Activated CD4-positive, alpha-beta T cell treated with anti-CD3 and anti-CD28 coated beads for 1 hour (primary cell): ENCODE data around the gene VCX.
"Not testable (repeated sequence)": the region's sequence is repeated elsewhere in the genome, so short reads cannot be mapped to it uniquely, and the experiment has no call there.

Source experiments
- DNase-seq: peaks from one replicate; pipeline ENCODE4 v3.0.0-alpha.2; 2020

Gene VCX

DNA sequence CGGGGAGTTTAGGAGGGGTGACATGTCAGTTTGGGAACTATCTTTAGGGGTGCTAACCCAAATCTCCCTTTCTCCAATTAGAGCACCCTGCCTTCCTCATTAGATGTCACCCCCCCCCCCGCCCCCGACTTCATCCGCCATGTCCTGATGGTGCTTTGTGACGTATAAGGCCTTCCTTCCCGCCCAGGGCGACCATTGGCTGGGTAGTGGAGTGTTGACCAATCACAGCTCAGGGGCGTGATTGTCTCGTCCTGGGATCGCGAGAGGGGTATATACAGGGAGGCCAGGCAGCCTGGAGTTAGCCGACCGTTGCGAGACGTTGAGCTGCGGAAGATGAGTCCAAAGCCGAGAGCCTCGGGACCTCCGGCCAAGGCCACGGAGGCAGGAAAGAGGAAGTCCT lies at the start of gene VCX:
Gene VCX, plus strand, starts transcription at position 301 of the 400 bp plus-strand sequence. Its CDS starts 33 bp downstream, at position 334.
- DNase-seq = not testable (repeated sequence)

DNA sequence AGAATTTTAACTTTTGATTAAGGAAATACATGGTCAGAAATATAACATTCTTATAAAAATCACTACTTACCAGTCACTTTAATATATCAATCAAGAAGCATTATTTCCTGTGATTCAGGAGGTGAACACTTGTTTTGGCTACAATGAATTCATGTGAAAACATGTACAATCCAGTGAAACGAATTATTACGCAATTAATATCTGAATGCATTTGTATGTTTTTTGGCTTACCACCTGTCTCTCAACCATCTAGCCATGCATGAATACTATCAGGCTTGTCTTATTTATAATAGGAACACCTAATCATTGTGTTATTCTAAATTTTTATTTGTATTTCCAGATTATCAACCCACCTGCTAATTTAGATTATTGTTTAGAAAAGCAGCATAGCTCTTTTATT lies 44.6 kb upstream of the VCX start:
- DNase-seq = no peak

DNA sequence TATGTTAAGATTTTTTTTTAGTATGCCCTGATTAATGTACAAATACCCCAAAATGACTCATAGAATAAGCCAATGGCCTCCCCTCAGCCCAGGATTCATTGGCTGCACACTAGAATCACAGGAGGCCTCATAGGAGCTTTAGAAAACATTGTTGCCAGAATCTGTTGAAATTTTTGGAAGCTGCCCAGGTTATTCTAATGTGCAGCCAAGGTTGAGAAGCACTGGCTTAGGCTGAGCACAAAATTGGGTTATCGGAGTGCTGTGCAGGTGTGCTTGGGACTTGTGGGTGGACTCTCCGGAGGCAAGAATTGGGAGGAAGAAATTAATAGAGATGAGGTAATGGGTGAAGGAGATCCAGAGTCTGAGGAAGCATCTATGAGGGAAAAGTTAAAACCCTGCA lies 41.3 kb upstream of the VCX start:
- DNase-seq = no peak

DNA sequence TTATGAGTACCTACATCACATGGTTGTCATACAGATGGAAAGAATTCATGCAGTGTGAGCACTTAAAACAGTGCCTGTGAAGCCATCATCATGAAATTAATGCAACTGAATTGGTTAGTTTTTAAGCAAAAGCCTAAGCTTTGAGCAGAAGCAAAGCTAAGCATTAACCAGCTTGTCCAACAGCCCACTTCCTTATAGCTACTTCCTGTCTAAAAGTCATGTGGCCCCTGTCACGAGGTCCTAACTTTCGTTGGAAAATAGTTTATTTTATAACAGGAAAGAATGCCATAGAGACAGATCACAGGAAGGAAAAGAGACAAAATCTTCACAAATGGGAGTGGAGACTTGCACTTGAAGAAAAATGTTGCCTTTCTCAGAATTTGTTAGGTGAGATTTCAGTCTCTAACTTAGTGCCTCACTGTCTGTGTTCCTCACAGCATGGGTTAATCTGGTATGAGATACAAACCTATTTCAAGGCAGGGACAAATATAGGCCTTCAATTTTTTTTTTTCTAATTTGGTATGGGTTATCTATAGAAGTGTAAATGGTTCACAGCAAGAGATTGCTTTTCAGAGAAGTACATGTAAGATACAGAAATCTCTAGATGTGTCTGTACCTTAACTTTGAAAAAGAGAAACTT lies 27.7 kb upstream of the VCX start:
- no peak for DNase-seq

DNA sequence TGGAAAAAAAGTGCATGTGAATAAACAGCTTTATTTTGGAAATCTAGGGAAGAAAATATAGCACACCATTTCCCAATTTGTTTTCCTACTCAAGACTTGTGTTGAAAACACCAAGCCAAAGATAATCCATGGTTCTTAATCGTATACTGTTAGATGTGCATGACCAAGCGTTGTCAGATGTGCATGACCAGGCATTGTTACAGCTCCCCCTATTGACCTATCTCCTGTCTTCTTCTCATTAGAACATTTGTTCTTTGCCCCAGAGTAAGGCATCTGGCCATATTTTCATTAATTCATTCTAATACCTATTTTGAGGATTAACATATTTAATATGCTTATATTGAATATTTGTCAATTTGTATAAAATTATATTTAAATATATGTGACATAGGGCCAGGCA lies 14.4 kb upstream of the VCX start:
- no peak for DNase-seq

DNA sequence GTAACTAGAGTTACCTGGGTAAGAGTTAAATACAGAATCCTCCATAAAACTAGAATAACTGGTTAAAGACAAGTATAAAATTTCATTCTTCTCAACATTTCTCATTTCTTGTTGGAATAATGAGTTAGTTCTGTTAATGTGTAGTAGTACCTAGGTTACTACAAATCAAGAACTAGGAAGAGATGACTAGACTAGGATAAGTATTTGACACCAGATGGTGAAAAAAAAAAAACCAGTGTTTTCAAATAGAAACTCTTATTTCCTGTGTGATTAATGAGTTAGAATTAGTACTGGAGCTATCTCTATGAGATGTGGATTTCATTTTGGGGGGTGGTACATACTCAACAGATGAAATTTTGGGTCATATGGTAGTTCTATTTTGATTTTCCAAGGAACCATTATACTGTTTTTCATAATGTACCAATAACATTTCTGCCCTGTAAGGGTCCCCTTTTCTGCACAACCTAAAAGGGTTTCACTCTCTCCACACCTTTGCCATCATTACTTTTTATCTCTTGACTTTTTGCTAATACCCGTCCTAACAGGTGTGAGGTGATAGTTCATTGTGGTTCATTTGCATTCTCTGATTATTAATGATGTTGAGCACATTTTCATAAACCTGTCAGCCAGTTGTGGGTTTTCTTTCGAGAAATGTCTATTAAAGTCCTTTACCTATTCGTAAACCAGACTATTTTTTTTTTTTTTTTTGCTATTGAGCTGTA lies 1.7 kb upstream of the VCX start:
- no peak for DNase-seq

DNA sequence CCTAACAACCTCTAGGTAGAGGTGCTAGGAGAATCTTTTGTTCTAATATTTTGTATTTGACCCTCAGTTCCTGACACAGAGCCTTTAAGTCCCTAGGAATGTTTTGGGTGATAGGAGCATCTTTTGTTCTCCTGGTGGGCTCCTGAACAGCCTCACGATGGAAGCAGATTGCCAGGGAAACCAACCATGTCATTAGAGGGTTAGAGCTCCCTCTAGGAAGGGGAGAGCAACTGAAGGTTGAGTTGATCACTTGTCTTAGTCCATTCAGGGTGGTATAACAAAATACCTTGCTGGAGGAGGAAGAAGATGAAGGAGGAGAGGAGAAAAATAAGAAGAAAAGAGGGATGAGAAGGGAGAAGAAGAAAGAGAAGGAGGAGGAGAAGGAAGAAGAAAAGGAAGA lies 9.2 kb downstream of the VCX start:
- no peak for DNase-seq

DNA sequence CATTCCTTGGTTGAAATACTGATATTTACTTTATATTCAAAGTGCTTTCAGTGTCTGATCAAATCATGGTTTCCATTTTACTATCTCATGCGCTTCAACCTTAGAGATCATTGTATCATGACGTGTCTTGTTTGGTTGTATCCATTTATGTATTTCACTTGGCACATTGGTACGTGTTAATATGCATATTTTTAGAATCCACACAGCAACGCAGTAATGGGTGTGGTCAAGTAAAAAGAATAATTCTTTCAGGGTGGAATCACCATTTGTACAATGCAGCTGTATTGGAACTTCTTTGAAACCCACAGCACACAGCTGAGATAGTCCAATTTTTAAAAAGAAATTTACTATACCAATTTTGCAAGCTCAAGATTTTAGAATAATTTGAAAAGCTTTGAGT lies 29.1 kb downstream of the VCX start:
- DNase-seq = no peak

DNA sequence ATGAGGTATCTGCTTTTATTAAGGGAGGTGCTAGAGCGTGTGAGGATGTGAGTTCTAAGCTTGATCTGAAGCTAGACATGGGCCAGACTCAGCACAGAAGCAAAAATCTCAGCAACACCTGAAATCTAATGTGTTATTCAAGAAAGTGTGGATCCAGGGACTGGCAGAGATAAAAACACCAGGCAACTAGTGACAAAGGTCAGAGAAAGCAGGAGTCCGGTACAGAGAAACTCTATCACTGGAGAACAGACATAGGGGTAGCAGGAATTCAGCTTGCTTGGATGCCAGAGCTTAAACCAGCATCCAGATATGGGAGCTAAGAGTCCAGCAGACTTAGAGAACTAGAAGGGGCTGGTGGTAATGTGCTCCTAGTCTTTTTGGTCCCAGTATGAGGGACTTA lies 34.0 kb downstream of the VCX start:
- DNase-seq = no peak

DNA sequence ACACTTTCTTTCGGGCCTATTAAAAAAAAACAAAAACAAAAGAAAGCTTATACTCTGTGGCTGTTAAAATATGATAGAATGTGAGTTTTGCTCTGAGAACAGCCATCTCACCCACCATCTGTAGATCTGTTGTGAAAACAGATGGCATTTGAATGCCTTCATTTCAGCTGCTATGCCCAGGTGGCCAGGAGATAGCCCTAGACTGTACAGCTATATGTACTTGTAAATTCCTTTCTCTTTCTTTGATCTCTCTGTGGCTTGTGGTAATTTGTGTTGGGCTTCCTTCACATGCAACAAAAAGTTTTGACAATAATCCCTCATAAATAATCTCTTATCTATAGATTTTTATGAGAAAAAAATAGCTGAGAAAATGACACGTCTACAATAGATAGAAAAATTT lies 46.2 kb downstream of the VCX start:
- DNase-seq = no peak

DNA sequence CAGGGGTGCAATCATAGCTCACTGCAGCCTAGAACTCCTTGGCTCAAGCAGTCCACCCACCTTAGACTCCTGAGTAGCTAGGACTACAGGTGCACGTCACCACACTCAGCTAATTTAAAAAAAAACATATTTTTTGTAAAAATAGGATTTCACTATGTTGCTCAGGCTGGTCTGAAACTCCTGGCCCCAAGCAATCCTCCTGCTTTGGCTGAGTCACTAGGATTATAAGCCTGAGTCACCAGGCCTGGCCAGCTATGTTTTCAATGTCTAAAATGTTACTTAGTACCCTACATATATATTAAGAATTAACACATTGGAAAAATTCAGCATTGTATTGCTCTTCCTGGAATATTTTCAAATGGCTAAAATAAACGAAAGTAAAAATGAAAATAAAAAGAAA lies 46.7 kb downstream of the VCX start:
- DNase-seq = no peak

DNA sequence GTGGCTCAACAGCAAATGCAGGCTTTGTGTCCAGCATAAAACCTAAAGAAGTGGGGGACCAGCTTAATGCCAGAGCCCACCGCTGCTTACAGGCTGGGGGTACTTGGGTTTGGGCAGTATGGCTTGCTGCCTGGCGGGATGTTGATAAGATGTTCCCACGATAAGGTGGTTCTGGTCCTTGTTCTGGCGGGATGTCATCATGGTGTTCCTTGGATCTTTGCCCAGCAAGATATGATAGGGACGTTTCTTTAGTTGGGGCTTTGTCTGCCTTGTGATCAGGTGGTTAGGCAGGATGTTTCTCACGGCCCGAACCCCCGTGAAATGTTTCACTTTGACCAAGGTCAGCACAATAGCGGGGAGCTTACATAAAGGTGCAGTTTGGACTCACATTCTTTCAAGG lies 49.0 kb downstream of the VCX start:
- no peak for DNase-seq
